ENCODE measurements around the gene CYYR1.

DNA sequence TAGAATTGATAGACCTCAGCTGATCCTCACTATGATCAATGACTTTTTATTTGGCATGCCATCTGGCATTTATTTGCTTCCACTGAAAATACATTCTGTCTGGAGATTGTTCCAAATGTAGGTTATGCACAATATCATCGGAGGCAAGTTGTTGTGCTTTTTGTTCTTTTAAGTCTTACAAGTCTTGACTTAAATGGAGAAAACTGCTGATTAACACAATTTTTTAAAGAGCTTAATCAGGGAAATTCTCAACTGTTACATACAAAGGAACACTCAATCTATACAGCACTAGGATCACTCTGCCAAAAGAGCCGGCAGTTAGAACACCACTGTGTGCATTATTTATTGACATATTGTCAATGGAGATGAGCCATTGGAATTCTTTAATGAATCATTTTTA lies 19.2 kb downstream of the CYYR1 start:
- TF ChIP-seq, protein P1, sequence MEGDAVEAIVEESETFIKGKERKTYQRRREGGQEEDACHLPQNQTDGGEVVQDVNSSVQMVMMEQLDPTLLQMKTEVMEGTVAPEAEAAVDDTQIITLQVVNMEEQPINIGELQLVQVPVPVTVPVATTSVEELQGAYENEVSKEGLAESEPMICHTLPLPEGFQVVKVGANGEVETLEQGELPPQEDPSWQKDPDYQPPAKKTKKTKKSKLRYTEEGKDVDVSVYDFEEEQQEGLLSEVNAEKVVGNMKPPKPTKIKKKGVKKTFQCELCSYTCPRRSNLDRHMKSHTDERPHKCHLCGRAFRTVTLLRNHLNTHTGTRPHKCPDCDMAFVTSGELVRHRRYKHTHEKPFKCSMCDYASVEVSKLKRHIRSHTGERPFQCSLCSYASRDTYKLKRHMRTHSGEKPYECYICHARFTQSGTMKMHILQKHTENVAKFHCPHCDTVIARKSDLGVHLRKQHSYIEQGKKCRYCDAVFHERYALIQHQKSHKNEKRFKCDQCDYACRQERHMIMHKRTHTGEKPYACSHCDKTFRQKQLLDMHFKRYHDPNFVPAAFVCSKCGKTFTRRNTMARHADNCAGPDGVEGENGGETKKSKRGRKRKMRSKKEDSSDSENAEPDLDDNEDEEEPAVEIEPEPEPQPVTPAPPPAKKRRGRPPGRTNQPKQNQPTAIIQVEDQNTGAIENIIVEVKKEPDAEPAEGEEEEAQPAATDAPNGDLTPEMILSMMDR (IDR thresholded peaks at IDR 0.05): no peak
- TF ChIP-seq, protein P2, sequence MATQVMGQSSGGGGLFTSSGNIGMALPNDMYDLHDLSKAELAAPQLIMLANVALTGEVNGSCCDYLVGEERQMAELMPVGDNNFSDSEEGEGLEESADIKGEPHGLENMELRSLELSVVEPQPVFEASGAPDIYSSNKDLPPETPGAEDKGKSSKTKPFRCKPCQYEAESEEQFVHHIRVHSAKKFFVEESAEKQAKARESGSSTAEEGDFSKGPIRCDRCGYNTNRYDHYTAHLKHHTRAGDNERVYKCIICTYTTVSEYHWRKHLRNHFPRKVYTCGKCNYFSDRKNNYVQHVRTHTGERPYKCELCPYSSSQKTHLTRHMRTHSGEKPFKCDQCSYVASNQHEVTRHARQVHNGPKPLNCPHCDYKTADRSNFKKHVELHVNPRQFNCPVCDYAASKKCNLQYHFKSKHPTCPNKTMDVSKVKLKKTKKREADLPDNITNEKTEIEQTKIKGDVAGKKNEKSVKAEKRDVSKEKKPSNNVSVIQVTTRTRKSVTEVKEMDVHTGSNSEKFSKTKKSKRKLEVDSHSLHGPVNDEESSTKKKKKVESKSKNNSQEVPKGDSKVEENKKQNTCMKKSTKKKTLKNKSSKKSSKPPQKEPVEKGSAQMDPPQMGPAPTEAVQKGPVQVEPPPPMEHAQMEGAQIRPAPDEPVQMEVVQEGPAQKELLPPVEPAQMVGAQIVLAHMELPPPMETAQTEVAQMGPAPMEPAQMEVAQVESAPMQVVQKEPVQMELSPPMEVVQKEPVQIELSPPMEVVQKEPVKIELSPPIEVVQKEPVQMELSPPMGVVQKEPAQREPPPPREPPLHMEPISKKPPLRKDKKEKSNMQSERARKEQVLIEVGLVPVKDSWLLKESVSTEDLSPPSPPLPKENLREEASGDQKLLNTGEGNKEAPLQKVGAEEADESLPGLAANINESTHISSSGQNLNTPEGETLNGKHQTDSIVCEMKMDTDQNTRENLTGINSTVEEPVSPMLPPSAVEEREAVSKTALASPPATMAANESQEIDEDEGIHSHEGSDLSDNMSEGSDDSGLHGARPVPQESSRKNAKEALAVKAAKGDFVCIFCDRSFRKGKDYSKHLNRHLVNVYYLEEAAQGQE (IDR thresholded peaks at IDR 0.05; ENCODE audit: insufficient read depth in 1 of 2, low read depth in 2 of 2, low read length in 1 of 2): no peak
- TF ChIP-seq POLR2AphosphoS5 (IDR thresholded peaks at IDR 0.05; ENCODE audit: low read depth, low read length) (no peak), SIN3A (IDR thresholded peaks at IDR 0.05; ENCODE audit: borderline replicate concordance, insufficient read depth, low read depth, low read length) (no peak), TCF7L2 (IDR thresholded peaks at IDR 0.05; ENCODE audit: low read depth, low read length) (no peak)
